Activated CD4-positive, alpha-beta T cell treated with anti-CD3 and anti-CD28 coated beads, Interleukin-2, amount 50 U/mL, for 48 hours (primary cell): Measurements from ENCODE around the gene KCNH6.

Experiments
- DNase-seq, 2 experiments: peaks; one replicate each; pipeline ENCODE4 v3.0.0-alpha.2; 2020

Gene KCNH6

DNA sequence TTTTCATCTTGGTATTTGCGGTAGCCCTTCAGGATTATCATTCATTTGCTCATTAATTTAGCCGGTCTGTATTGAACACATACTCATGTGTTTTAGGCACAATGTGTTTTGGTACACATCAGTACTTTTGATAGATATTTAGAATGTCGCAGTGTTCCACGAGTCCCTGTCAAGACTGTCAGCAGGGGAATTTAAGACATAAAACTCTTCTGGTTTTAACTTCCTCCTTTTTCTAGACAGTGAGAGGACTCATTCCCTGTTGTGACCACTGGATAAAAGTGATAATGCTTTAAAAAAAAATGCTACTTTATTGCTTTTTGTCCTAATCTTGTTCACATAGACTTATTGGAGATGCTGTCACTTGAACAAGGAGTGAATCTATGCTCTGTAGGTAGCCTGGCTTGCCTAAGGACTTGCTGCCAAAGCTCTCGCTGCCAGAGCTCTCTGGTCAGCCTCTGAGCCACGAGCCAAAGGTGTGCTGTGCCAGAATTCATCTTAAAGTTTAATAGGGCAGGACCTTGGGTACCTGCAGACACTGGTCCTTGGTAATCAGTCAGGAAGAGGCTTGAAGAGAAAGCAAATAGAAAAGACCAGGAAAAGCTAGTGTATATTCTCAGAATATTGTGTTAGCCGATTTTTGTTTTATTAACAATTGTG is 32.5 kb downstream of the KCNH6 start:
- DNase-seq = no peak

- DNase-seq = no peak
Observed at GRCh38 chr17:63557416-63557815, 34.3 kb downstream of the KCNH6 start.

DNA sequence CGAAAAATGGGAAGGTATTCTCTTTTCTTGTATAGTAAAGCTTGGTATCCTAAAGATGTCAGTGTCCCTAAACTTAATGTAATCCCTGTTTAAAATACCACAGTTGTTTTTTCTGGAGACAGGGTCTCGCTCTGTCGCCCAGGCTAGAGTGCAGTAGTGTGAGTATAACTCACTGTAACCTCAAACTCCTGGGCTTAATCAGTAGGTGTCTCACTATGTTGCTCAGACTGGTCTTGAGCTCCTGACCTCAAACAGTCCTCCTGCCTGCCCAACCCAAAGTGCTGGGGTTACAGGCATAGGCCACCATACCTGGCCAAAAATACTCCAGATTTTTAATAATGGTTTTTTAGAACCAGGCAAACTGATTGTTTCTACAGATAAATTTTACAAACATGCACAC is 35.3 kb downstream of the KCNH6 start:
- DNase-seq = no peak

DNA sequence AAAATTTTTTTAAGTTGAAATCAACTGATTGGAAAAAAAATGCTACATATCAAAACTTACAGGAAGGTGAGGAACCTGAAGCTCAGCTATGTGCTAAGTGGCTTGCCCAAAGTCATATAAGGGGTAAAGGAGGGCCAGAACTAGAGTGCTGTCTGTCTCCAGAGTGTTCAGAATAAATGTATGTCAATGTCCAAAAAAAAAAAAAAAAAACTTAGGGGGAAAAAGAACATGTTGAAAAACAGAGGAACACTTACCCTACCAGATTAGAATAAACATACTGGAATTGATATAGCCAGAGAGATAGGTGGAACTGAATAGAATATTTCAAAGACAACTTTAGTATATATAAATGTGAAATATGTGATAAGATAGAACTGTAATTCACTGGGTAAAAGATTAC is 38.7 kb downstream of the KCNH6 start:
- DNase-seq = no peak

- no peak for DNase-seq
Observed at GRCh38 chr17:63563339-63563738, 40.2 kb downstream of the KCNH6 start.

DNA sequence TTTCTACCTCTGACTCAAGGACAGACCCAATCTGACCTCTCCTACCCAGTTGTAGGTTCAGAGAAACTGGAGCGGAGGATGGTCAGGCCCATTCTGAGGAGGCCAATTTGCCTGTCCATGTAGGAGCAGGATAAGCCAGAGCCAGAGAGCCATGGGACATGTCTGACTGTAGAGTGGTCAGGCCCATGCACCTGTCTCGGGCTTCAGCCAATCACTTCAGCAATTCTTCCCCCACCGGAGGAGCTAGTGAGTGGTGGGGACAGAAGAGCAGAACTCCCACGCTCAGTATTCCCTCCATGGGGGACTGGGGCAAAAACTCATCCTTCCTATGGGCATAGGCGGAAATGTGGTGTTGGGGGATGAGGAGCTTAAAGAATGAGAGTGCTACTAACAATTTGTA is 41.4 kb downstream of the KCNH6 start:
- no peak for DNase-seq

- no peak for DNase-seq
Observed at GRCh38 chr17:63567229-63567628, 44.1 kb downstream of the KCNH6 start.

DNA sequence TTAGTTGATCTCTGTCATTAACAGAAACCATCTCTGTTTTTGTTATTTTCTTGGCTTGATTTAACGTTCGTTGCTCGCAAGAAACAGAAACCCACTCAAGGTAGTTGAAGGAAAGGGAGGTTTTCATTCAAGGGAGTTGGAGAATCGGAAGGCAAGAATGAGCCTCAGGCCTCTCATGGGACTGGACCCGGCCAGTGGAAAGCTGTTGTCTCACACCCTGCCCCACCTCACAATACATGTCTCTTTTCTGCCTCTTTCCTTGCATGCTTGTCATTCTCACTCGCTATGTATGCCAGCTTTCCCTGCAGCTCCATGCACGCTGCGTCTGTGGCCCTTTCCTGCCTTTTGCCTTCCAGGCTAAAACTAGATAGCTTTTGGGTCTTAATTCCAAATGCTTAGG is 45.4 kb downstream of the KCNH6 start:
- DNase-seq = no peak

DNA sequence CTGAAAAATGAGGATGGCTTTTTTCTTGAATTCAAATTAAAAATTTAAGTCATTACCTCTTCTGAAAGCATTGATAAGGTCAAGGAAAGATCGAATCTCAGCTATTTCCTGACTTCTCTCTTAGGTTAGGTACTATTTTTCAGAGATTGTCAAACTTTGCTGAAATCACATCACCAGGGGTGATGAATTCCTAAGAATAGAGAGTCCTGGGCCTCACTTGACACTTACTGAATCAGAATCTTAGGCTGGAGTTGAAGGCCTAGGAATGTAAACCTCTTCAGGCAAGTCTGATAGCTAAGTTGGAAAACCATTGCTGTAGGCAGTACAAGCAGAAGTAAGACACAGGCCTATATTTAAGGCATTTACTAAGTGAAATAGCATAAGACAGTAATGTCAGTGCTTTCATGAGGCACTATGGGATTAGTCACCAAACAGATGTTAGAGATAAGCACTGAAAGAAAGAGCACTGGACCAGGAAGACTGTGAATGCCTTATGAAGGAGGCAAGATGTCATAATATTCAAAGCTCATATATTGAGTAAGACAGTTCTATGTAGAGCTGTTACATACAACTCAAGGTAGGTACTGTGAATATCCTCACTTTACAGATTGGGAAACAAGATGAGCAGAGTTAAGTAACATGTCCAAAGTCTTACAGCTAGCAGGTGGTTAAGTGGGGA is 48.6 kb downstream of the KCNH6 start:
- DNase-seq = no peak

DNA sequence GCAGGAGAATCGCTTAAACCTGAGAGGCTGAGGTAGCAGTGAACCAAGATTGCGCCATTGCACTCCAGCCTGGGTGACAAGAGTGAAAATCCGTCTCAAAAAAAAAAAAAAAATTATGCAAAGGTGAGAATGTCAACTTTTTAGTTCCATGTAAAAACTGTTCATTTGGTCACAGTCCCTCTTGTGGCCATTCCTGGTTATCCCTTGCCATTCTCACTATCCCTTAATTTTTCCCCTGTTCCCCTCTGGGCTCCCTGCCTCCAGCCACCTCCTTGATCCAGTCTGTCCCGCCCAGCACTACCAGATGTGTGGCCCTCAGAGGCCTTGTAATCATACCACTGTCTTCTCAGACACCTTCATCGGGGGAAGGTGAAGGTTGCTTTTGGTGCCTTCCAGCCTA is 50.5 kb downstream of the KCNH6 start:
- no peak for DNase-seq

DNA sequence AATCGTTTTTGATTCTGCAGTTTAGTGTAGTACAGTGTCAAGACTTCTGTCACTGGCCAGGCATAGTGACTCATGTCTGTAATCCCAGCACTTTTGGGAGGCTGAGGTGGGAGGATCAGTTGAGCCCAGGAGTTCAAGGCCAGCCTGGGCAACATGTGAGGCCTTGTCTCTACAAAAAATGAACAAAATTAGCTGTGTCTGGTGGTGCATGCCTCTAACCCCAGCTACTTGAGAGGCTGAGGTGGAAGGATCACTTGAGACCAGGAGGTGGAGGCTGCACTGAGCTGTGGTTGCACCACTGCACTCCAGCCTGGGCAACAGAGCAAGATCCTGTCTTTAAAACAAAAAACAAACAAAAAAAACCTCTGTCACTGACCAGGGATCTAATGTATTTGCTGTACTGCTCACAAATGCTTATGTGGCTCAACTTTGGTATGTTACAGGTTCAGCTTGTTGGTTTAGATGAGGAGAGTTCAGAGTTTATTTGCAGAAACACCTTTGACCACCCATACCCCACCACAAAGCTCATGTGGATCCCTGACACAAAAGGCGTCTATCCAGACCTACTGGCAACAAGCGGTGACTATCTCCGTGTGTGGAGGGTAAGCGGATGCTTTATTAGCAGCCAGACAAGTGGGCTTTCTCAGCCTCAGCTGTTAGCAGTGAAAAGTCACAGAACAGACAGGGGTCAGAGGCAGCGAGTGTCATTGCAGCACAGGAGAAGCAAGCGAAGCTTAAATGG is 55.0 kb downstream of the KCNH6 start:
- DNase-seq = no peak

DNA sequence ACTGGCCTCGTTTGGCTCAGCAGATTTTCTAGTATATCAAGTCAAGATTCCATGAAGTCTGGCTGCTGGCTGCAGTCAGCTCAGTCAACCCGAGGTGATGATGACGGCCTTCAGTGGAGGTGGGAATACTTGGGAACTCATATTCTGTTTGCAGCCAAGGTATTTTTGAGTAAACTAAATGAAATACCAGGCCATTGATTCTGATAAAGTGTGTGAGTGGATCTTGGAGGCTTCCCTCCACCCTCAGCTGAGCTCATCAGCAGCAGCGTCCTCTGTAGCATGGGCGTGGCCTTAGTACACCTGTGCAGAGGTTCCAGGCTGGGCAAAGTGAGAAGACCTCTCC is 55.6 kb downstream of the KCNH6 start:
- no peak for DNase-seq

DNA sequence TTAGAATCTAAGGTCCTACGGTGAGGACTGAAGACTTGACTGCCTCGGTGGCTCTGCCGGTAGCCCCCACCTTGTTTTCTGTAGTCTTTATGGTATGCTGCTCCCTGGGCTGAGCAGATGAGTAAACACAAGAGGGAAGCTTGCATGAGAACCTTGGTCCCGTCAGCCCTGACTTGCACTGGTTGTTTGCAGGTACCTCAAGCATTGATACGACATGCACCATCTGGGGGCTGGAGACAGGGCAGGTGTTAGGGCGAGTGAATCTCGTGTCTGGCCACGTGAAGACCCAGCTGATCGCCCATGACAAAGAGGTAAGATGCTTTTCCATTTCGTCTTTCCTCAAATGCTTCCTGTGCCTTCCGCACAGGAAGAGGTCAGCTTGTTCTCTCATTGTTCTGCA is 56.5 kb downstream of the KCNH6 start:
- no peak for DNase-seq

DNA sequence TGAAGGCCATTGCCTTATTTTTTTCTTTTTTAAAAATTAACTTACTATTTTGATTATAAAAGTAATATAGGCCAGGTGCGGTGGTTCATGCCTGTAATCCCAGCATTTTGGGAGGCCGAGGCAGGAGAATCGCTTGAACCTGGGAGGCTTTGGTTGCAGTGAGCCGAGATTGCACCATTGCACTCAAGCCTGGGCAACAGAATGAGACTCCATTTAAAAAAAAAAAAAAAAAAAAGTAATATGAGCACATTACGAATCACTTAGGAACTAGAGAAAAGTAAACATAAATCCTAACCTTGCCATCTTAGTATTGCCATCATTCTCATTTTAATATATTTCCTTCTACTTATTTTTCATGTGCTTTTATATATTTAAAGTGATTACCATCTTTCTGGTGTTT is 64.6 kb downstream of the KCNH6 start:
- DNase-seq = no peak

GRCh38 chr17:63588797-63589196 is 65.6 kb downstream of the KCNH6 start:
- no peak for DNase-seq

DNA sequence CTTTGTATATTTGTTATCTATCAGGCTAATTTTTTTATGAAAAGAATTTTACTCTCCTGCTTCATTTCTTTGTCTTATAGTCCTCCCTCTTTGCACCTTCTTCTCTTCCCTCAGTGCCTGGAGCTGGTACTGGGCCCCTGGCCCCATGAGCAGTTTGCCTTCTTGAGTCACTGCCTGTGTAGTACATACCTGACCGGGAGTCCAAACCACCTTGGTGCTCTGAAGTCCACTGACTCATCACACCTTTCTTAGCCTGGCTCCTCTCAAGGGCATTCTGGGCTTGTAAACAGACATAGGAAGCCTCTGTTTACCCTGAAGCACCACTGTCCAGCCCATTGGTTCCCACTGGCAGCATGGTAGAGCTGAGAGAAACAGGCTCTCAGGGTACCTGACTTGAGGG is 66.5 kb downstream of the KCNH6 start:
- no peak for DNase-seq

DNA sequence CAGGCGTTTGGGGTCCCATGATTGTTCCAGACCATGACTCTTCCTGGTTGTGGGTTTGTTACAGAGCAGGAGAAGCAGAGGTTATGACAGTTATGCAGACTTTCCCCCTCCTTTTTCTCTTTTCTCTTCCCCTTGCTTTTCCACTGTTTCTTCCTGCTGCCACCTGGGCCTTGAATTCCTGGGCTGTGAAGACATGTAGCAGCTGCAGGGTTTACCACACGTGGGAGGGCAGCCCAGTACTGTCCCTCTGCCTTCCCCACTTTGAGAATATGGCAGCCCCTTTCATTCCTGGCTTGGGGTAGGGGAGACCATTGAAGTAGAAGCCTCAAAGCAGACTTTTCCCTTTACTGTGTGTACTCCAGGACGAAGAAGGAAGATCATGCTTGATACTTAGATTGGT is 69.6 kb downstream of the KCNH6 start:
- no peak for DNase-seq

DNA sequence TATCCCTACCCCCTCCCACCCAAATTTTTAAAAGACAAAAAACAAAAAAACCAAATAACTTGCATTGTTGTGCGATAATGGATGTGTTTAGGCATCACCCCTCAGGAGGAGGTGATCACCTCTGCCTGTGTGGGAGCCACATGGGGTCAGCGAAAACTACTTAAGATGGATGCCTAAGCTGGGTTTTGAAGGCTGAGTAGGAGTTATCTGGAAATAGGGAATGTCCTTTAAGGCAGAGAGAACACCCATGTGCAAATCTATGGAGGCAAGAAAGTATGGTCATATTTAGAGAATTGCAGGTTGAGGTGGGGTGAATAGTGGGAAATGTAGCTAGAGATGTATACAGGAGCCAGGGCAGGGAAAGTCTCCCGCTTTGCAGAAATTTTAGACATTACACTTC is 72.0 kb downstream of the KCNH6 start:
- DNase-seq = no peak
